H9 (cell line): ENCODE data around the gene PLAGL1. TPM values are rescaled to one million over a fixed set of nuclear protein-coding genes. Genes with fewer than 3 reads are reported as not detected.
A peak's percentile ranks its signal among the peaks of the same experiment; 100 is the strongest.

Experiments used
- DNase-seq: peaks from one replicate; pipeline ENCODE4 v3.0.0-alpha.2; 2017
- H2AFZ ChIP-seq: one replicate; pipeline ENCODE4 v1.6.1; 2013; ENCODE audit warnings: mild to moderate bottlenecking, low read length, control low read depth, moderate library complexity
- H2AK5ac ChIP-seq: 2 replicates; pipeline ENCODE4 v1.6.1; 2013; ENCODE audit warnings: low read length, control low read depth, mixed read lengths; ENCODE audit not compliant: insufficient read length
- H2BK120ac ChIP-seq: one replicate; pipeline ENCODE4 v1.6.1; 2013; ENCODE audit warnings: low read depth, mild to moderate bottlenecking, low read length, control low read depth, inconsistent platforms; ENCODE audit not compliant: poor library complexity, severe bottlenecking
- H2BK12ac ChIP-seq: 2 replicates; pipeline ENCODE4 v1.6.1; 2013; ENCODE audit warnings: low read length, control low read depth, mixed read lengths, low read depth; ENCODE audit not compliant: insufficient read length
- H2BK15ac ChIP-seq: 2 replicates; pipeline ENCODE4 v1.6.1; 2013; ENCODE audit warnings: low read depth, low read length, control low read depth
- H2BK20ac ChIP-seq: one replicate; pipeline ENCODE4 v1.6.1; 2013; ENCODE audit warnings: low read depth, mild to moderate bottlenecking, low read length, control low read depth, inconsistent platforms; ENCODE audit not compliant: poor library complexity, severe bottlenecking
- H2BK5ac ChIP-seq: 2 replicates; pipeline ENCODE4 v1.6.1; 2013; ENCODE audit warnings: low read length, control low read depth, mixed read lengths; ENCODE audit not compliant: insufficient read length
- H3K14ac ChIP-seq: 2 replicates; pipeline ENCODE4 v1.6.1; 2013; ENCODE audit warnings: low read length, control low read depth; ENCODE audit not compliant: insufficient read depth
- H3K18ac ChIP-seq: 2 replicates; pipeline ENCODE4 v1.6.1; 2013; ENCODE audit warnings: low read depth, mild to moderate bottlenecking, mixed read lengths, low read length, control low read depth; ENCODE audit not compliant: insufficient read length
- H3K23ac ChIP-seq: 2 replicates; pipeline ENCODE4 v1.6.1; 2013; ENCODE audit warnings: low read length, control low read depth, mixed read lengths, low read depth; ENCODE audit not compliant: insufficient read length
- H3K23me2 ChIP-seq: 2 replicates; pipeline ENCODE4 v1.6.1; 2013; ENCODE audit warnings: low read depth, mild to moderate bottlenecking, mixed read lengths, low read length, control low read depth; ENCODE audit not compliant: insufficient read length, poor library complexity, severe bottlenecking
- H3K27ac ChIP-seq: 2 replicates; pipeline ENCODE4 v1.5.1; 2013; ENCODE audit warnings: low read length, control low read depth, mixed read lengths, low read depth; ENCODE audit not compliant: insufficient read length
- H3K27me3 ChIP-seq: 2 replicates; pipeline ENCODE4 v1.6.1; 2013; ENCODE audit warnings: low read length, control low read depth, inconsistent platforms; ENCODE audit not compliant: insufficient read depth
- H3K4ac ChIP-seq: 2 replicates; pipeline ENCODE4 v1.6.1; 2013; ENCODE audit warnings: low read depth, mild to moderate bottlenecking, control low read depth, inconsistent platforms, low read length, moderate library complexity
- H3K4me1 ChIP-seq: 2 replicates; pipeline ENCODE4 v1.6.1; 2013; ENCODE audit warnings: low read length, control low read depth, inconsistent platforms; ENCODE audit not compliant: insufficient read depth
- H3K4me2 ChIP-seq: 2 replicates; pipeline ENCODE4 v1.6.1; 2013; ENCODE audit warnings: low read length, control low read depth, mixed read lengths; ENCODE audit not compliant: insufficient read length, insufficient read depth
- H3K56ac ChIP-seq: 2 replicates; pipeline ENCODE4 v1.6.1; 2013; ENCODE audit warnings: low read depth, mild to moderate bottlenecking, mixed read lengths, low read length, control low read depth; ENCODE audit not compliant: insufficient read length
- H3K79me1 ChIP-seq: 2 replicates; pipeline ENCODE4 v1.6.1; 2013; ENCODE audit warnings: low read depth, mild to moderate bottlenecking, moderate library complexity, low read length, control low read depth, inconsistent platforms; ENCODE audit not compliant: insufficient read depth, poor library complexity, severe bottlenecking
- H3K79me2 ChIP-seq: 2 replicates; pipeline ENCODE4 v1.6.1; 2013; ENCODE audit warnings: low read length, control low read depth, inconsistent platforms; ENCODE audit not compliant: insufficient read depth
- H3K9ac ChIP-seq: 2 replicates; pipeline ENCODE4 v1.6.1; 2013; ENCODE audit warnings: low read length, control low read depth, mixed read lengths; ENCODE audit not compliant: insufficient read length; ENCODE audit errors: extremely low read depth
- H3K9me3 ChIP-seq: one replicate; pipeline ENCODE4 v1.6.1; 2013; ENCODE audit warnings: low read depth, low read length, inconsistent platforms; ENCODE audit not compliant: control insufficient read depth
- H3T11ph ChIP-seq: one replicate; pipeline ENCODE4 v1.6.1; 2013; ENCODE audit warnings: mild to moderate bottlenecking, low read length, control low read depth, inconsistent platforms
- H4K20me1 ChIP-seq: one replicate; pipeline ENCODE4 v1.6.1; 2013; ENCODE audit not compliant: control insufficient read depth, insufficient read length, insufficient read depth
- H4K5ac ChIP-seq: 2 replicates; pipeline ENCODE4 v1.6.1; 2013; ENCODE audit warnings: low read depth, mild to moderate bottlenecking, mixed read lengths, low read length, control low read depth; ENCODE audit not compliant: insufficient read length
- H4K8ac ChIP-seq: replicated peaks from 2 replicates; pipeline ENCODE4 v1.6.1; 2013; ENCODE audit warnings: low read length, control low read depth, mixed read lengths, low read depth; ENCODE audit not compliant: insufficient read length
- H4K91ac ChIP-seq: 2 replicates; pipeline ENCODE4 v1.6.1; 2013; ENCODE audit warnings: low read depth, mild to moderate bottlenecking, moderate library complexity, mixed read lengths, low read length, control low read depth; ENCODE audit not compliant: insufficient read length
- H3K27ac Mint-ChIP-seq, 3 experiments: 2 replicates in 2 of 3; 3 replicates in 1 of 3; pipeline ENCODE4 v1.8.0; 2020 to 2021; ENCODE audit warnings: mixed read lengths in 3 of 3, mild to moderate bottlenecking in 1 of 3, moderate library complexity in 1 of 3
- H3K27me3 Mint-ChIP-seq: 2 replicates; pipeline ENCODE4 v1.8.0; 2021; ENCODE audit warnings: low read depth, mild to moderate bottlenecking, moderate library complexity, mixed read lengths
- H3K36me3 Mint-ChIP-seq, 3 experiments: 2 replicates in 2 of 3; 3 replicates in 1 of 3; pipeline ENCODE4 v1.8.0; 2020 to 2021; ENCODE audit warnings: low read depth in 3 of 3, mixed read lengths in 3 of 3; ENCODE audit not compliant: insufficient read depth in 1 of 3
- H3K4me1 Mint-ChIP-seq, 2 experiments: 2 replicates each; pipeline ENCODE4 v1.8.0; 2020; ENCODE audit warnings: mixed read lengths in 2 of 2
- H3K4me3 Mint-ChIP-seq, 2 experiments: 2 replicates in 1 of 2; 3 replicates in 1 of 2; pipeline ENCODE4 v1.8.0; 2020 to 2021; ENCODE audit warnings: mild to moderate bottlenecking in 2 of 2, mixed read lengths in 2 of 2, moderate library complexity in 1 of 2
- H3K9me3 Mint-ChIP-seq, 2 experiments: 2 replicates in 1 of 2; 3 replicates in 1 of 2; pipeline ENCODE4 v1.8.0; 2020; ENCODE audit warnings: mild to moderate bottlenecking in 2 of 2, mixed read lengths in 2 of 2, moderate library complexity in 1 of 2
- CTCF ChIP-seq: fragments of 200-600 bp; sonication (generic); conservative IDR thresholded peaks from 3 replicates; pipeline ENCODE4 v1.8.0; 2021; ENCODE audit warnings: antibody characterized with exemption, mild to moderate bottlenecking
- WGBS: extraction: QIAGEN DNeasy Blood & Tissue Kit; methylation state at CpG from one replicate; pipeline ENCODE4 v1.1.7; 2013; ENCODE audit warnings: missing lambda C conversion rate, low lambda C conversion rate, mixed read lengths; ENCODE audit not compliant: insufficient read length; ENCODE audit errors: extremely low coverage; 5-methylcytosine and 5-hydroxymethylcytosine counted together
- total RNA-seq: library from RNA; stranded (reverse); gene quantifications from 2 replicates; pipeline ENCODE4 v1.2.1, GENCODE V29; 2021

PLAGL1 gene
- total RNA-seq, 1 experiment from 2014 or later = 1.9 TPM

- no peaks in the 10 kb centered on the region for H3K79me1 ChIP-seq
- no peak for TF ChIP-seq CTCF
- peaks cover 70% of the 10 kb centered on the region for H3K27me3 ChIP-seq
- no peak overlapping the region for H4K5ac ChIP-seq
- Mint-ChIP-seq H3K27ac (peak overlapping the region; percentile 25 to 82 (median 79)), H3K9me3 (peaks cover 0 to 5% of the 10 kb centered on the region in 2 experiments; a peak in 1 of 5 replicates), H3K4me1 (peaks cover 66 to 72% of the 10 kb centered on the region in 2 experiments), H3K4me3 (peak overlapping the region; percentile 50 to 64), H3K27me3 (no peaks in the 10 kb centered on the region; the same call in 1 of the 2 replicates), H3K36me3 (no peaks in the 10 kb centered on the region)
- no peak overlapping the region for H3T11ph ChIP-seq
- peak; percentile 90 for DNase-seq
- H3K27ac ChIP-seq = no peak overlapping the region
- no peak overlapping the region for H2BK120ac ChIP-seq
- H3K4ac ChIP-seq = no peak overlapping the region
- H2BK20ac ChIP-seq = no peak overlapping the region
- no peak overlapping the region for H4K91ac ChIP-seq
- peaks cover 18% of the 10 kb centered on the region for H3K4me1 ChIP-seq
- no peak overlapping the region for H3K9ac ChIP-seq
- WGBS = no CpG with 5 or more reads among the region's 11 CpGs
- no peak overlapping the region for H2BK15ac ChIP-seq
- no peak overlapping the region for H2BK5ac ChIP-seq
- H2AFZ ChIP-seq = no peak overlapping the region
- H3K9me3 ChIP-seq = no peaks in the 10 kb centered on the region
- H2AK5ac ChIP-seq = no peak overlapping the region
- no peaks in the 10 kb centered on the region for H3K79me2 ChIP-seq
- no peak overlapping the region for H3K18ac ChIP-seq
- no peak overlapping the region for H3K56ac ChIP-seq
- no peak overlapping the region for H2BK12ac ChIP-seq
- no peak overlapping the region for H3K14ac ChIP-seq
- H3K23me2 ChIP-seq = no peaks in the 10 kb centered on the region
- no peaks in the 10 kb centered on the region for H4K20me1 ChIP-seq
- peak overlapping the region; percentile 32 for H3K4me2 ChIP-seq
- H3K23ac ChIP-seq = no peak overlapping the region
- no peak overlapping the region for H4K8ac ChIP-seq
Observed at GRCh38 chr6:143958839-143959399, 49.1 kb downstream of the PLAGL1 start.
